ENCODE results near the gene SCNN1A. TPM values are rescaled to one million over a fixed set of nuclear protein-coding genes. Genes with fewer than 3 reads are reported as not detected.

Gene SCNN1A
- total RNA-seq, 1 experiment from 2014 or later: 17.1 TPM

- H3K36me3 ChIP-seq (ENCODE audit: control insufficient read depth, insufficient read depth, low read length): no peaks in the 10 kb centered on the region
- in situ Hi-C loops (cut with HindIII; ENCODE audit: low pct_unique_long_range_greater_than_20kb, low sequenced_read_pairs) (no loop called here), intact Hi-C loops (cut with micrococcal nuclease; ENCODE audit: unreplicated experiment) (loop anchor here (5.0 kb wide), 1 partner anchor 142 kb away; no protein-coding TSS in a partner anchor)
- ChIA-PET CTCF (no interaction called here), POLR2A (no interaction called here)
- H3K4me1 ChIP-seq (ENCODE audit: control insufficient read depth, insufficient read depth, low read length): peaks cover 55% of the 10 kb centered on the region
- DNase-seq (ENCODE audit: low read depth, low spot score): no peak
- no TSS peak for BruUV-seq (replicated peaks)
- H3K27me3 ChIP-seq (ENCODE audit: control insufficient read depth, insufficient read depth, low read length): no peaks in the 10 kb centered on the region
- peak overlapping the region; percentile 39 for H3K27ac ChIP-seq (ENCODE audit: low read length)
- no peaks in the 10 kb centered on the region for H3K9me3 ChIP-seq (ENCODE audit: control insufficient read depth, insufficient read depth, low read depth, low read length)
- TF ChIP-seq, protein P1, sequence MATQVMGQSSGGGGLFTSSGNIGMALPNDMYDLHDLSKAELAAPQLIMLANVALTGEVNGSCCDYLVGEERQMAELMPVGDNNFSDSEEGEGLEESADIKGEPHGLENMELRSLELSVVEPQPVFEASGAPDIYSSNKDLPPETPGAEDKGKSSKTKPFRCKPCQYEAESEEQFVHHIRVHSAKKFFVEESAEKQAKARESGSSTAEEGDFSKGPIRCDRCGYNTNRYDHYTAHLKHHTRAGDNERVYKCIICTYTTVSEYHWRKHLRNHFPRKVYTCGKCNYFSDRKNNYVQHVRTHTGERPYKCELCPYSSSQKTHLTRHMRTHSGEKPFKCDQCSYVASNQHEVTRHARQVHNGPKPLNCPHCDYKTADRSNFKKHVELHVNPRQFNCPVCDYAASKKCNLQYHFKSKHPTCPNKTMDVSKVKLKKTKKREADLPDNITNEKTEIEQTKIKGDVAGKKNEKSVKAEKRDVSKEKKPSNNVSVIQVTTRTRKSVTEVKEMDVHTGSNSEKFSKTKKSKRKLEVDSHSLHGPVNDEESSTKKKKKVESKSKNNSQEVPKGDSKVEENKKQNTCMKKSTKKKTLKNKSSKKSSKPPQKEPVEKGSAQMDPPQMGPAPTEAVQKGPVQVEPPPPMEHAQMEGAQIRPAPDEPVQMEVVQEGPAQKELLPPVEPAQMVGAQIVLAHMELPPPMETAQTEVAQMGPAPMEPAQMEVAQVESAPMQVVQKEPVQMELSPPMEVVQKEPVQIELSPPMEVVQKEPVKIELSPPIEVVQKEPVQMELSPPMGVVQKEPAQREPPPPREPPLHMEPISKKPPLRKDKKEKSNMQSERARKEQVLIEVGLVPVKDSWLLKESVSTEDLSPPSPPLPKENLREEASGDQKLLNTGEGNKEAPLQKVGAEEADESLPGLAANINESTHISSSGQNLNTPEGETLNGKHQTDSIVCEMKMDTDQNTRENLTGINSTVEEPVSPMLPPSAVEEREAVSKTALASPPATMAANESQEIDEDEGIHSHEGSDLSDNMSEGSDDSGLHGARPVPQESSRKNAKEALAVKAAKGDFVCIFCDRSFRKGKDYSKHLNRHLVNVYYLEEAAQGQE (IDR thresholded peaks at IDR 0.05; ENCODE audit: insufficient read depth in 1 of 2, low read depth in 2 of 2, low read length in 1 of 2): no peak
- no peak for TF ChIP-seq TCF7L2 (IDR thresholded peaks at IDR 0.05; ENCODE audit: low read depth, low read length)
- TF ChIP-seq SIN3A (IDR thresholded peaks at IDR 0.05; ENCODE audit: borderline replicate concordance, insufficient read depth, low read depth, low read length): no peak
- no peak for TF ChIP-seq CTCF (IDR thresholded peaks at IDR 0.05)
- TF ChIP-seq POLR2AphosphoS5 (IDR thresholded peaks at IDR 0.05; ENCODE audit: low read depth, low read length): no peak; the same call in 1 of the 2 replicates
- H3K4me3 ChIP-seq (ENCODE audit: low read depth in 2 of 2, low read length in 2 of 2): no peak overlapping the region
- ATAC-seq: no peak
These were observed 50.2 kb downstream of the SCNN1A start for GRCh38 chr12:6324936-6325750.

- TF ChIP-seq POLR2AphosphoS5 (IDR thresholded peaks at IDR 0.05; ENCODE audit: low read depth, low read length) (no peak; the same call in 1 of the 2 replicates), TCF7L2 (IDR thresholded peaks at IDR 0.05; ENCODE audit: low read depth, low read length) (no peak), SIN3A (IDR thresholded peaks at IDR 0.05; ENCODE audit: borderline replicate concordance, insufficient read depth, low read depth, low read length) (no peak), CTCF (IDR thresholded peaks at IDR 0.05) (no peak)
- TF ChIP-seq, protein P1 (IDR thresholded peaks at IDR 0.05; ENCODE audit: insufficient read depth in 1 of 2, low read depth in 2 of 2, low read length in 1 of 2): no peak
- H3K27ac ChIP-seq (ENCODE audit: low read length): peak overlapping the region; percentile 82
- H3K9me3 ChIP-seq (ENCODE audit: control insufficient read depth, insufficient read depth, low read depth, low read length): no peaks in the 10 kb centered on the region
- ATAC-seq: 0 out of 2 replicates have a peak, but pooled peaks have one; percentile 0
- no peaks in the 10 kb centered on the region for H3K36me3 ChIP-seq (ENCODE audit: control insufficient read depth, insufficient read depth, low read length)
- ChIA-PET POLR2A (no interaction called here), CTCF (no interaction called here)
- in situ Hi-C loops (cut with HindIII; ENCODE audit: low pct_unique_long_range_greater_than_20kb, low sequenced_read_pairs): no loop called here
- peaks cover 55% of the 10 kb centered on the region for H3K4me1 ChIP-seq (ENCODE audit: control insufficient read depth, insufficient read depth, low read length)
- H3K27me3 ChIP-seq (ENCODE audit: control insufficient read depth, insufficient read depth, low read length): no peaks in the 10 kb centered on the region
- BruUV-seq (replicated peaks): no TSS peak
- intact Hi-C loops (cut with micrococcal nuclease; ENCODE audit: unreplicated experiment): no loop called here
- no peak for DNase-seq (ENCODE audit: low read depth, low spot score)
- no peak overlapping the region for H3K4me3 ChIP-seq (ENCODE audit: low read depth in 2 of 2, low read length in 2 of 2)
These were observed 51.2 kb downstream of the SCNN1A start for GRCh38 chr12:6323995-6324711.
